ENCODE measurements around the gene CDH1. TPM values are rescaled to one million over a fixed set of nuclear protein-coding genes. Genes with fewer than 3 reads are reported as not detected.

Gene CDH1
- total RNA-seq, 2 donors from 2014 or later = 95.3 to 107 TPM

DNA sequence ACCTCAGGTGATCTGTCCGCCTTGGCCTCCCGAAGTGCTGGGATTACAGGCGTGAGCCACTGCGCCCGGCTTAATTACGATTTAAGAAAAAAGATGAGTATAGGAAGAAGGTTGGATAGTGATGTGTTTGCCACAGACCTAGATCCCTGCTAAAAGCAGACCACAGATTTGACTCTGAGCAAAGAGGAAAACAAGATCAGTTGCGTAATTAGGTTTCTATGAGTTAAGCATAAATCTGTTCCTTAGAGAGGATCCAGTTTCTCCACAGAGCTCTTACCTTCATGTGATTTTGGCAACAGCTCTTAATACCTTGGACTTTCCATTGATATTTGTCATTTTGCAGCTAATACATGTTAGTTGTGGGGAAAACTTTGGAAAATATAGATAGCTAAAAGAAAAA, 31.1 kb downstream of the CDH1 start:
- no peaks in the 10 kb centered on the region for H3K27me3 ChIP-seq

GRCh38 chr16:68768771-68769170, 31.7 kb downstream of the CDH1 start:
- DNase-seq = no peak
- Histone ChIP-seq H3K4me3 (no peak overlapping the region), H3K36me3 (replicated peaks in 1 of 2; ENCODE audit: insufficient read depth in 1 of 2, low read depth in 2 of 2) (no peaks in the 10 kb centered on the region), H3K4me1 (peaks cover 37% of the 10 kb centered on the region), H3K27me3 (no peaks in the 10 kb centered on the region), H3K9me3 (no peaks in the 10 kb centered on the region), H3K27ac (no peak overlapping the region)
- intact Hi-C loops (cut with DNase I) = no loop called here
- WGBS, 2 donors = 47 to 79% methylated on average over 2 of the region's 2 CpGs
- ATAC-seq = no peak
- TF ChIP-seq CTCF (IDR thresholded peaks at IDR 0.05) = no peak
- no peak for TF ChIP-seq POLR2A (IDR thresholded peaks at IDR 0.05)

More for the DNA sequence above, 31.1 kb downstream of the CDH1 start:
- Histone ChIP-seq H3K36me3 (replicated peaks in 1 of 2; ENCODE audit: insufficient read depth in 1 of 2, low read depth in 2 of 2) (no peaks in the 10 kb centered on the region), H3K4me1 (peaks cover 43% of the 10 kb centered on the region), H3K9me3 (no peaks in the 10 kb centered on the region), H3K4me3 (no peak overlapping the region), H3K27ac (peak overlapping the region in 2 of 4 donors; percentile 16 to 41)
- intact Hi-C loops (cut with DNase I) = no loop called here
- ATAC-seq (no peak), DNase-seq (no peak)
- WGBS, 2 donors = 77 to 92% methylated on average over 7 of the region's 7 CpGs
- TF ChIP-seq CTCF (IDR thresholded peaks at IDR 0.05) (no peak), POLR2A (IDR thresholded peaks at IDR 0.05) (no peak)

- Histone ChIP-seq H3K4me1 (peaks cover 40% of the 10 kb centered on the region), H3K9me3 (no peaks in the 10 kb centered on the region), H3K4me3 (no peak overlapping the region), H3K27ac (peak overlapping the region in 1 of 4 donors; percentile 8), H3K36me3 (replicated peaks in 1 of 2; ENCODE audit: insufficient read depth in 1 of 2, low read depth in 2 of 2) (no peaks in the 10 kb centered on the region), H3K27me3 (no peaks in the 10 kb centered on the region)
- no peak for TF ChIP-seq CTCF (IDR thresholded peaks at IDR 0.05)
- TF ChIP-seq POLR2A (IDR thresholded peaks at IDR 0.05) = no peak
- intact Hi-C loops (cut with DNase I) = no loop called here
- WGBS, 2 donors = 61 to 75% methylated on average over 8 of the region's 8 CpGs
- DNase-seq (no peak), ATAC-seq (no peak)
These were observed 33.6 kb downstream of the CDH1 start for GRCh38 chr16:68770671-68771070.

DNA sequence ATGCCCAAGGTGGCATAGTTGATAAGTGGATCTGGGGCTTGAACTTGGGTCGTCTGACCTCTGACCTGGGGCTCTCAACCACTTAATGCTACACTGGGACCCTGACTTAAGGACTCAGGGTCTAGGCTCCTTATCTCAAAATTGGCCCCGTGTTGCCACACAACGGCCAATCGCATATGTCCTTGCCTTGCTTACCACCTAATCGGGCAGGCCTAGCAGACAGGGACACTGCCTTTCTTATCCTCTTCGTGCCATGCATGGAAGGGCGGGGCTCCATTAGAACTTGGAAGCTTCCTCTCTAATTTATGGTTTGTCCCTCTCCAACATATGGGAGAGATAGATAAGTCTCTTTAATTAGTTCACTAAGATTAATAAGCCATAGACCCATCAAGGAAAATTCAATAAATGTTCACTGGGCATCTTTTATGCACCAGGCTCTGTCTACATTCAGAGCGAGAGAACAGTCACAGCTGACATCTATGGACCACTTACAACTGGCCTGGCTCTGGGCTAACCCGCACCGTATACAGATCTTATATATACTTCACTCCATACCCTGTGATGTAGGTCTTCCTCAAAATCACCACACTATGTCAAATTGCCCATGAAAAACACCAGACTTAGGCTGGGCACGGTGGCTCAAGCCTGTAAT, 35.1 kb downstream of the CDH1 start:
- TF ChIP-seq CTCF (IDR thresholded peaks at IDR 0.05) (no peak), POLR2A (IDR thresholded peaks at IDR 0.05) (no peak)
- H3K36me3 ChIP-seq (replicated peaks in 1 of 2; ENCODE audit: insufficient read depth in 1 of 2, low read depth in 2 of 2) = no peaks in the 10 kb centered on the region
- WGBS, 2 donors = 90 to 92% methylated on average over 11 of the region's 11 CpGs
- H3K4me3 ChIP-seq = no peak overlapping the region
- H3K27me3 ChIP-seq = no peaks in the 10 kb centered on the region
- no peaks in the 10 kb centered on the region for H3K9me3 ChIP-seq
- H3K4me1 ChIP-seq = peaks cover 54% of the 10 kb centered on the region
- DNase-seq (no peak), ATAC-seq (no peak)
- H3K27ac ChIP-seq = peak overlapping the region in 2 of 4 donors; percentile 22 to 41
- intact Hi-C loops (cut with DNase I) = no loop called here

GRCh38 chr16:68772871-68773270, 35.8 kb downstream of the CDH1 start:
- 65 to 74% methylated on average over 2 of the region's 2 CpGs for WGBS, 2 donors
- intact Hi-C loops (cut with DNase I) = no loop called here
- H3K27ac ChIP-seq = peak overlapping the region in 2 of 4 donors; percentile 22 to 41

More at GRCh38 chr16:68772871-68773270, 35.8 kb downstream of the CDH1 start:
- no peaks in the 10 kb centered on the region for H3K27me3 ChIP-seq
- H3K4me3 ChIP-seq = no peak overlapping the region
- H3K36me3 ChIP-seq (replicated peaks in 1 of 2; ENCODE audit: insufficient read depth in 1 of 2, low read depth in 2 of 2) = no peaks in the 10 kb centered on the region
- TF ChIP-seq CTCF (IDR thresholded peaks at IDR 0.05) (no peak), POLR2A (IDR thresholded peaks at IDR 0.05) (no peak)
- no peaks in the 10 kb centered on the region for H3K9me3 ChIP-seq
- DNase-seq = no peak
- peaks cover 58% of the 10 kb centered on the region for H3K4me1 ChIP-seq
- no peak for ATAC-seq
